Measurements from ENCODE around the gene KLHDC7B. TPM values are rescaled to one million over a fixed set of nuclear protein-coding genes. Genes with fewer than 3 reads are reported as not detected.

The KLHDC7B gene
- total and polyA plus RNA-seq, 2 of the 13 experiments (the other 11 are each of a cell fraction or from before 2014, with no cell fraction given), result 0.11 TPM; not detected in 1

DNA sequence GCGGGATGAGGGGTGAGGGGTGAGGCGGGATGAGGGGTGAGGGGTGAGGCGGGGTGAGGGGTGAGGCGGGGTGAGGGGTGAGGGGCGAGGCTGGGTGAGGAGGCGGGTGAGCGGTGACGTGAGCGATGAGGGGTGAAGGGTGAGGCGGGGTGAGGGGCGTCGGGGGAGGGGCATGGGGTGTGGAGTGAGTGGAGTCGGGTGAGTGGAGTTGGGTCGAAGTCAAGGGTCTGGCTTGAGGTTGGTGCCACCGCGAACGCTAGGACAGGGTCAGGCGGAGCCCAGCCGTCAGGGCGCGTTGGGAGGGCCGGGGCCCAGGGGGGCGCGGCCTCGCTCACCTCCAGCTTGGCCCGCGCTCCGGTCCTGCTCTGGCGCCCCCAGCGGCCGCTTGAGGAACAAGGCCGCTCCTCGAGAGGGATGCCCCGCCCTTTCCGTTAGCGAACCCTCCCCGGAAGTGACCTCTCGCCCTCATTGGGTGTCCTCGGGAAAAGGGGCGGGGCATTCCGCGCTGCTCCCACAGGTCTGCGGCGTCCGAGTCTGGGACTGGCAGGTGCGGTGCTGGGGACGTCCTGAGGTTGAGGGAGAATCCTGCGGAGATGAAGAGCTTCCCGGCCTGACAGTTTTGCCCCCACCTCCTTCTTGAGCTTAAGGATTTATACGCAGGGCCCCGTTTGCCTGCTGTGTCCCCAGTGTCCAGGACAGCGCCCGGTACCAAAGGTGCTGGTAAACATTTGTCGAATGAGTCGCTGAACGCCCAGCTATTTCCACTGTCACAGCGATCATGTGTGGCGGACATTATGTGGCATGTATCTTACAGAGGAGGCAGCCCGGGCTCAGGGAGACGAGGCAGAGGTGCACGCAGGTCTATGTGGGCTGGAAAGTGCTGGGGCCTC, 17.1 kb downstream of the KLHDC7B start, which contains the start of gene SYCE3 (continued):
- TF ChIP-seq GZF1 (CRISPR knock-in tag; IDR thresholded peaks at IDR 0.05) (no peak), ZBTB37 (CRISPR knock-in tag; IDR thresholded peaks at IDR 0.05) (no peak), ZNF562 (CRISPR knock-in tag; IDR thresholded peaks at IDR 0.05; ENCODE audit: borderline replicate concordance) (no peak), KDM5B (CRISPR knock-in tag; IDR thresholded peaks at IDR 0.05; ENCODE audit: borderline replicate concordance) (no peak; the same call in 1 of the 2 replicates), TOE1 (CRISPR knock-in tag; IDR thresholded peaks at IDR 0.05) (no peak), MEF2D (CRISPR knock-in tag; IDR thresholded peaks at IDR 0.05) (0 out of 2 replicates have a peak, but pooled peaks have one; percentile 42), ZNF879 (CRISPR knock-in tag; IDR thresholded peaks at IDR 0.05) (no peak), ZNF33A (CRISPR knock-in tag; IDR thresholded peaks at IDR 0.05; ENCODE audit: borderline replicate concordance) (no peak), ZBTB26 (CRISPR knock-in tag; IDR thresholded peaks at IDR 0.05; ENCODE audit: borderline replicate concordance) (peak; percentile 21; the same call in 1 of the 2 replicates), ONECUT2 (CRISPR knock-in tag; IDR thresholded peaks at IDR 0.05) (no peak), NFATC3 (CRISPR knock-in tag; IDR thresholded peaks at IDR 0.05) (no peak), ZNF10 (CRISPR knock-in tag; IDR thresholded peaks at IDR 0.05; ENCODE audit: borderline replicate concordance, low read depth) (no peak), GTF2F1 (IDR thresholded peaks at IDR 0.05; ENCODE audit: low read length) (no peak), AHR (CRISPR knock-in tag; IDR thresholded peaks at IDR 0.05) (0 out of 2 replicates have a peak, but pooled peaks have one; percentile 46), MZF1 (CRISPR knock-in tag; IDR thresholded peaks at IDR 0.05; ENCODE audit: borderline replicate concordance) (no peak), ELK4 (CRISPR knock-in tag; IDR thresholded peaks at IDR 0.05; ENCODE audit: borderline replicate concordance) (peak; percentile 64; the same call in 1 of the 2 replicates), RBFOX2 (IDR thresholded peaks at IDR 0.05; ENCODE audit: low read depth, low read length) (peak; percentile 65), NFKBIZ (CRISPR knock-in tag; IDR thresholded peaks at IDR 0.05) (no peak), ZNF790 (CRISPR knock-in tag; IDR thresholded peaks at IDR 0.05; ENCODE audit: borderline replicate concordance) (no peak), ZNF446 (CRISPR knock-in tag; IDR thresholded peaks at IDR 0.05) (no peak), SMAD3 (CRISPR knock-in tag; IDR thresholded peaks at IDR 0.05) (no peak), RARA (CRISPR knock-in tag; IDR thresholded peaks at IDR 0.05) (peak; percentile 66), ZNF124 (CRISPR knock-in tag; IDR thresholded peaks at IDR 0.05) (no peak), PAF1 (CRISPR knock-in tag; IDR thresholded peaks at IDR 0.05) (no peak), XBP1 (CRISPR knock-in tag; IDR thresholded peaks at IDR 0.05) (no peak)
- TF ChIP-seq, protein P1, sequence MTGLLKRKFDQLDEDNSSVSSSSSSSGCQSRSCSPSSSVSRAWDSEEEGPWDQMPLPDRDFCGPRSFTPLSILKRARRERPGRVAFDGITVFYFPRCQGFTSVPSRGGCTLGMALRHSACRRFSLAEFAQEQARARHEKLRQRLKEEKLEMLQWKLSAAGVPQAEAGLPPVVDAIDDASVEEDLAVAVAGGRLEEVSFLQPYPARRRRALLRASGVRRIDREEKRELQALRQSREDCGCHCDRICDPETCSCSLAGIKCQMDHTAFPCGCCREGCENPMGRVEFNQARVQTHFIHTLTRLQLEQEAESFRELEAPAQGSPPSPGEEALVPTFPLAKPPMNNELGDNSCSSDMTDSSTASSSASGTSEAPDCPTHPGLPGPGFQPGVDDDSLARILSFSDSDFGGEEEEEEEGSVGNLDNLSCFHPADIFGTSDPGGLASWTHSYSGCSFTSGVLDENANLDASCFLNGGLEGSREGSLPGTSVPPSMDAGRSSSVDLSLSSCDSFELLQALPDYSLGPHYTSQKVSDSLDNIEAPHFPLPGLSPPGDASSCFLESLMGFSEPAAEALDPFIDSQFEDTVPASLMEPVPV (CRISPR knock-in tag; IDR thresholded peaks at IDR 0.05), result no peak; the same call in 1 of the 2 replicates
